ENCODE measurements around the gene KRT73.

The KRT73 gene

DNA sequence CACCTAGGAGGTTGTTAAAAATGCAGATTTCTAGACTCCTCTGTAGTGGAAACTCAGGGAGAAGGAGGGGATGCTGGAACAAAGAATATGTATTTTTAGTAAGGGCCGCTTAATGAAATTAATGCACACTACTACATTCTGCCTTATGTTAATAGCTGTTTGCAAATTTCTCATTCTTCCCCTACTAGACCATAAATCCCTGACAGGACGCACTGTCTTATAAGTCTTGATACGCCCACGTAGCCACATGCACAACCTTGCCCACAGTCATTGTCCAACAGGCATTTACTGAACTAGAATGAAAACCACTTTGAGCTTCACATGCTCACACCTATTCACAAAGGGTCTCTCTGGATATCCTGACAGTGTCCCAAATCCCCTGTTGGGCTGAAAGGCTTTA lies 23.1 kb upstream of the KRT73 start:
- H3K4me3 ChIP-seq (replicated peaks; ENCODE audit: low read depth, low read length), result no peak overlapping the region
- TF ChIP-seq CTCF (IDR thresholded peaks at IDR 0.05; ENCODE audit: low read depth, low read length, missing control alignments), result no peak
- no peak for DNase-seq (ENCODE audit: extremely low read depth, low read depth)

DNA sequence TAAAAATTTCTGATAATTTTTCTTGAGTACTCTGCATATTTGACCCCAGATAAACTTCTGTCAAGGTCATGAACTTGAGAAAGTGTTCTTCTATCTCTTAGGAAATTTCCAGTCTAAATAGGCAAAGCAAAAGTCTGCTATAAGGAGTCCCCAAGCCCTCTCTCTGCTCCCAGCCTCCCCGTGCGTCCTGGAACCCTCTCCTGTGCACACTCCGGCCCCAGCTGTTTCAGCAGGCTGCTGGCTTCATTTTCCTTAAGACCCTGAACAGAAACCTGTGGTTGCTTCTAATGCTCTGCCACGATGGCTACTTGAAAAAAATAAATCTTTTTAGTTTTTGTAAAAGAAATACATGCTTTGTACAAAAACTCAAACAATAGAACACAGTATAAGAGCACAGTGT lies 18.9 kb upstream of the KRT73 start:
- H3K4me3 ChIP-seq (replicated peaks; ENCODE audit: low read depth, low read length), result no peak overlapping the region
- DNase-seq (ENCODE audit: extremely low read depth, low read depth), result no peak
- TF ChIP-seq CTCF (IDR thresholded peaks at IDR 0.05; ENCODE audit: low read depth, low read length, missing control alignments), result no peak

- no peak overlapping the region for H3K4me3 ChIP-seq (replicated peaks; ENCODE audit: low read depth, low read length)
- DNase-seq (ENCODE audit: extremely low read depth, low read depth), result no peak
- TF ChIP-seq CTCF (IDR thresholded peaks at IDR 0.05; ENCODE audit: low read depth, low read length, missing control alignments), result no peak
Measured at GRCh38 chr12:52636592-52637258, 18.4 kb upstream of the KRT73 start.

- no peak overlapping the region for H3K4me3 ChIP-seq (replicated peaks; ENCODE audit: low read depth, low read length)
- DNase-seq (ENCODE audit: extremely low read depth, low read depth), result no peak
- no peak for TF ChIP-seq CTCF (IDR thresholded peaks at IDR 0.05; ENCODE audit: low read depth, low read length, missing control alignments)
Measured at GRCh38 chr12:52636189-52636588, 17.8 kb upstream of the KRT73 start.

DNA sequence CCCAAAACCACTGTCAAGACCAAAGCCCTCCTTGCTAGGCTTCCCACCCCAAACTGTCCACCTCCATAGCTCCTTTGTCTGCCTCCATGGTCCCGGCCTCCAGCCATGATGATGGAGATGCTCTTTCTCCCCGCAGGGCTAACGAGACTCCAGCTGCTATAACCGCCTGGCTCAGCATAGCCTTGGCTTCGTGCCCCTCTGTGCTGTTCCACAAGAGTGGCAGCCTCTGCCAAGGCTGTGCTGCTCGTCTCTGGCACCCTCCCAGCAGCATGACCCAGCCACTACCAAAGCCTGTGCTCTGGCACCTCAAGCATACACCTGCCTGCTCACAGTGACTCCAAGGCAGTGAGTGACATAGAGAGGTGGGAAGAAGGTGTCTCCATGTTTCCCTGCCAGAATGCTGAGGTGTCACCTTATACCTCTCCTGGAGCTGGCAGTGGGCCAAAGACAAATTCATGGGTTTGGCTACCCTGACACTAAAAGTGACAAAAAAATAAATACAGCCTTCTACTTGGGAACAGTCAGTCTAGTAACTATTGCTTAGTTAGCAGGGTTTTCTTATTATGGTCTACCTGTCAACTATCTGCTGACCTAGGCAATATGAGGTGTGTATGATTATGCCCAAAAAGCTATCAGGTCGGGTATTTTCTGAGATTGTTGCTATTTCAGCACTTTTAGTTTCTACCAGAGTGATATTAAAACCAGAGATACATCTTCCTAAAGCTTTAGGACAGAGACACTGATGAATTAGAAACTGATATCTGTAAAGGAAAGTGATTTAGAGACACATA lies 16.1 kb upstream of the KRT73 start:
- TF ChIP-seq CTCF (IDR thresholded peaks at IDR 0.05; ENCODE audit: low read depth, low read length, missing control alignments), result no peak
- no peak for DNase-seq (ENCODE audit: extremely low read depth, low read depth)
- H3K4me3 ChIP-seq (replicated peaks; ENCODE audit: low read depth, low read length), result no peak overlapping the region

DNA sequence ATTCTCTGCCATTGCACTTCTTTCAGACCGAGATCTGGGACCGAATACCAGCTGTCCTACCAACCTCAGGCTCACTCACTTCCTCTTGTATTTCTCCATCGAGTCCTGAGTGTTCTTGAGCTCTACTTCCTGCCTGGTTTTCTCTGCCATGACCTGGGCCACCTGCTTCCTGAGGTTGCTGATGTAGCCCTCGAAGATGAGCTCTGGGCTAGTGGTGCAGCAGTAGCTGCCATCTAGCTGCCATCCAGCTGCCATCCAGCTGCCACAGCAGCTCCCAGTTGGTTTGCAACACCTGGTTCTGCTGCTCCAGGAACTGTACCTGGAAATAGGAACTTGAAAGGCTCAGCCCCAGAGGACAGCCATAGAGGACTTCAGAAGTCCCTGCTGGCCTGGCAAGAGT lies 15.0 kb upstream of the KRT73 start:
- no peak for TF ChIP-seq CTCF (IDR thresholded peaks at IDR 0.05; ENCODE audit: low read depth, low read length, missing control alignments)

More for the DNA sequence above, 15.0 kb upstream of the KRT73 start:
- no peak for DNase-seq (ENCODE audit: extremely low read depth, low read depth)
- H3K4me3 ChIP-seq (replicated peaks; ENCODE audit: low read depth, low read length), result no peak overlapping the region
